ENCODE data around the gene NPLOC4. TPM values are rescaled to one million over a fixed set of nuclear protein-coding genes. Genes with fewer than 3 reads are reported as not detected.

The NPLOC4 gene
- total and polyA plus RNA-seq, 2 of the 13 experiments (the other 11 are each of a cell fraction or from before 2014, with no cell fraction given), result 57.0 to 97.0 TPM

DNA sequence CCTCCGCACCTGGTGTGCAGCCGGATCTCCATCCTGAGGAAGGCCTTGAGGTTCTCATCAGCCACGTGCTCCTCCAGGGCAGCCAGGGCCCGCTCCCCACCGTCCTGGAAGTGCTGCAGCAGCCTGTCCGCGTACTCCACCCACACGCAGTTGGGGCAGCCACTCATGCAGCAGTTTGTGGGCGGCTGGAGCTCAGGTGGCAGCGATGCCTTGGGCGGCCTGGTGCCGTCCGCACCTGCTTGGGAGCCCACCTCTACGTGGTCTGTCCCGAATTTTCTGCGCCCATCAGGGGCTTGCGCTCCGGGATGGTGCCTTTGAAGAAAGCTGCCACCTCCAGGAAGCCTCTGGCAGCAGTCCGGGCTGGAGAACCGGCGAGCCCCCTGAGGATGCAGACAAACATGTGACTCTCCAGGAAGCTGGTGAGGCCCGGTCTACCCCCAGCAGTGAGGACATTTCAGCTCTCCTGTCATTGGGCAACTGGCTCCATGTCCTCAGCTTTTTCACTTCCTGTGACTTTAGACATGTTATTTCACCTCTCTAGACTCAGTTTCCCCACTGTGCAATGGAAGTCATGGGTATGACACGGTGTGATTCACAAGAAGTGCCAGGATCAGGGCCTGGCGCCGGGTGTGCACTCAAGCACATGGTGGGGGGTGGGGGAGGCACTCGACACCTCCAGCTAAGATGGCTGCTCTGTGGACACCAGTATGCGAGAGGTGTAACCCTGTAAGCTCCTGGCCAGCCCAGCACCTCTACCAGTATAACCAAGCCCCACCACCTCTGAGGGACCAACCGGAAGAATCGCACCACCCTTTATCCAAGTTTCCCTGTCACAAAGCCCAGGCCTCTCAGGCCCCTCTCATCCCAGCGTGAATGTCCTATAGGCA, 28.5 kb upstream of the NPLOC4 start (continued):
- TF ChIP-seq, protein P1, sequence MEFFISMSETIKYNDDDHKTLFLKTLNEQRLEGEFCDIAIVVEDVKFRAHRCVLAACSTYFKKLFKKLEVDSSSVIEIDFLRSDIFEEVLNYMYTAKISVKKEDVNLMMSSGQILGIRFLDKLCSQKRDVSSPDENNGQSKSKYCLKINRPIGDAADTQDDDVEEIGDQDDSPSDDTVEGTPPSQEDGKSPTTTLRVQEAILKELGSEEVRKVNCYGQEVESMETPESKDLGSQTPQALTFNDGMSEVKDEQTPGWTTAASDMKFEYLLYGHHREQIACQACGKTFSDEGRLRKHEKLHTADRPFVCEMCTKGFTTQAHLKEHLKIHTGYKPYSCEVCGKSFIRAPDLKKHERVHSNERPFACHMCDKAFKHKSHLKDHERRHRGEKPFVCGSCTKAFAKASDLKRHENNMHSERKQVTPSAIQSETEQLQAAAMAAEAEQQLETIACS (CRISPR knock-in tag; IDR thresholded peaks at IDR 0.05), result no peak
- no peak for TF ChIP-seq TBX2 (CRISPR knock-in tag; IDR thresholded peaks at IDR 0.05; ENCODE audit: borderline replicate concordance)
- no peak for TF ChIP-seq ZNF737 (CRISPR knock-in tag; IDR thresholded peaks at IDR 0.05; ENCODE audit: borderline replicate concordance)
- peak; percentile 88 for TF ChIP-seq MYC (CRISPR knock-in tag; IDR thresholded peaks at IDR 0.05; ENCODE audit: borderline replicate concordance)
- TF ChIP-seq ZSCAN22 (CRISPR knock-in tag; IDR thresholded peaks at IDR 0.05), result no peak
- no peak; the same call in 1 of the 2 replicates for TF ChIP-seq ZNF761 (CRISPR knock-in tag; conservative IDR thresholded peaks at IDR 0.05)

DNA sequence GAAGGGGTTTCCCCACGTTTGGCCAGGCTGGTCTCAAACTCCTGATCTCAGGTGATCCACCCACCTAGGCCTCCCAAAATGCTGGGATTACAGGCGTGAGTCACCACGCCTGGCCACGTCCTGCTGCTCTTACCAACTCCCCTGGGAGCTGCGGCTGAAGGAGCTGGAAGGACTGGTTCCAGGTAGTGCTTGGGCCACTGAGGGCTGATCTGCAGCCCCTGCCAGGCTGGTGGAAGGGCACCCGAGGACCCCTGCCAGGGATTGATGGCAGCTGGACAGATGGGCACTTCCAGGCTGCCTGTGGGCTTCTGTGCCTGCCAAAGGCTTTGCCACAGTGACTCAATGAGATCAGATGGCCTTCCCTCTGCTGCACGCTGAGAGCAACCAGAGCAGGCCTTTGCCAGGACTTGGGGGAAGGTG, 27.1 kb upstream of the NPLOC4 start:
- DNase-seq (ENCODE audit: low spot score) (no peak), ATAC-seq (no peak), FAIRE-seq (no peak)
- Histone ChIP-seq H3K27me3 (ENCODE audit: control insufficient read depth in 1 of 2, insufficient read depth in 2 of 2, low read length in 2 of 2) (no peaks in the 10 kb centered on the region; a peak in 1 of 5 replicates), H3K9ac (ENCODE audit: insufficient read depth, low read depth, low read length) (no peak overlapping the region), H3K4me2 (ENCODE audit: low read depth, low read length) (no peak overlapping the region), H3K4me1 (ENCODE audit: insufficient read depth, low read length) (peaks cover 45% of the 10 kb centered on the region), H3K9me3 (ENCODE audit: low read length) (no peaks in the 10 kb centered on the region), H2AFZ (ENCODE audit: low read length) (no peak overlapping the region), H3K79me2 (ENCODE audit: insufficient read depth, low read length) (peaks cover 30% of the 10 kb centered on the region), H3K4me3 (replicated peaks in 1 of 3; ENCODE audit: insufficient read depth in 1 of 3, low read depth in 2 of 3, low read length in 3 of 3) (no peak overlapping the region), H4K20me1 (ENCODE audit: insufficient read depth, low read length) (no peaks in the 10 kb centered on the region), H3K36me3 (replicated peaks in 1 of 2; ENCODE audit: control insufficient read depth in 1 of 2, insufficient read depth in 2 of 2, low read length in 2 of 2) (peaks cover 1 to 8% of the 10 kb centered on the region in 2 experiments; a peak in 2 of 5 replicates), H3K27ac (ENCODE audit: extremely low read length, insufficient read depth, low read length) (no peak overlapping the region)
- ChIA-PET POLR2A (interaction anchor here (1.0 to 6.3 kb wide), 4 partner anchors 11 to 50 kb away, joined by 4 to 54 read pairs (median 6); partner anchors contain the start of genes ARL16, HGS and MRPL12), CTCF (ENCODE audit: low intra/inter-chr PET ratio, low total read pairs) (no interaction called here)
- BruUV-seq (replicated peaks), result no TSS peak
- in situ Hi-C loops (cut with HindIII; ENCODE audit: extremely low pct_ligation_motif_present, low pct_unique_long_range_greater_than_20kb) (no loop called here), intact Hi-C loops (cut with micrococcal nuclease; ENCODE audit: unreplicated experiment) (no loop called here)
- WGBS (ENCODE audit: low lambda C conversion rate), result 84% methylated on average over 6 of the region's 7 CpGs
- TF ChIP-seq SMC3 (IDR thresholded peaks at IDR 0.05; ENCODE audit: low read length), result no peak
- TF ChIP-seq ETV5 (CRISPR knock-in tag; IDR thresholded peaks at IDR 0.05; ENCODE audit: borderline replicate concordance), result no peak
- TF ChIP-seq ZC3H13 (CRISPR knock-in tag; IDR thresholded peaks at IDR 0.05), result peak; percentile 91; the same call in 1 of the 2 replicates
- no peak for TF ChIP-seq GABPA (IDR thresholded peaks at IDR 0.05; ENCODE audit: low read depth, low read length)
- no peak for TF ChIP-seq GABPA (CRISPR knock-in tag; IDR thresholded peaks at IDR 0.05; ENCODE audit: low read depth)
- TF ChIP-seq RBM22 (optimal IDR thresholded peaks at IDR 0.05; ENCODE audit: low read length), result peak; percentile 23
- TF ChIP-seq ZKSCAN8 (CRISPR knock-in tag; IDR thresholded peaks at IDR 0.05; ENCODE audit: borderline replicate concordance), result no peak
- TF ChIP-seq FOSL2 (CRISPR knock-in tag; IDR thresholded peaks at IDR 0.05), result no peak
- TF ChIP-seq, protein P2, sequence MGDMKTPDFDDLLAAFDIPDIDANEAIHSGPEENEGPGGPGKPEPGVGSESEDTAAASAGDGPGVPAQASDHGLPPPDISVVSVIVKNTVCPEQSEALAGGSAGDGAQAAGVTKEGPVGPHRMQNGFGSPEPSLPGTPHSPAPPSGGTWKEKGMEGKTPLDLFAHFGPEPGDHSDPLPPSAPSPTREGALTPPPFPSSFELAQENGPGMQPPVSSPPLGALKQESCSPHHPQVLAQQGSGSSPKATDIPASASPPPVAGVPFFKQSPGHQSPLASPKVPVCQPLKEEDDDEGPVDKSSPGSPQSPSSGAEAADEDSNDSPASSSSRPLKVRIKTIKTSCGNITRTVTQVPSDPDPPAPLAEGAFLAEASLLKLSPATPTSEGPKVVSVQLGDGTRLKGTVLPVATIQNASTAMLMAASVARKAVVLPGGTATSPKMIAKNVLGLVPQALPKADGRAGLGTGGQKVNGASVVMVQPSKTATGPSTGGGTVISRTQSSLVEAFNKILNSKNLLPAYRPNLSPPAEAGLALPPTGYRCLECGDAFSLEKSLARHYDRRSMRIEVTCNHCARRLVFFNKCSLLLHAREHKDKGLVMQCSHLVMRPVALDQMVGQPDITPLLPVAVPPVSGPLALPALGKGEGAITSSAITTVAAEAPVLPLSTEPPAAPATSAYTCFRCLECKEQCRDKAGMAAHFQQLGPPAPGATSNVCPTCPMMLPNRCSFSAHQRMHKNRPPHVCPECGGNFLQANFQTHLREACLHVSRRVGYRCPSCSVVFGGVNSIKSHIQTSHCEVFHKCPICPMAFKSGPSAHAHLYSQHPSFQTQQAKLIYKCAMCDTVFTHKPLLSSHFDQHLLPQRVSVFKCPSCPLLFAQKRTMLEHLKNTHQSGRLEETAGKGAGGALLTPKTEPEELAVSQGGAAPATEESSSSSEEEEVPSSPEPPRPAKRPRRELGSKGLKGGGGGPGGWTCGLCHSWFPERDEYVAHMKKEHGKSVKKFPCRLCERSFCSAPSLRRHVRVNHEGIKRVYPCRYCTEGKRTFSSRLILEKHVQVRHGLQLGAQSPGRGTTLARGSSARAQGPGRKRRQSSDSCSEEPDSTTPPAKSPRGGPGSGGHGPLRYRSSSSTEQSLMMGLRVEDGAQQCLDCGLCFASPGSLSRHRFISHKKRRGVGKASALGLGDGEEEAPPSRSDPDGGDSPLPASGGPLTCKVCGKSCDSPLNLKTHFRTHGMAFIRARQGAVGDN (CRISPR knock-in tag; IDR thresholded peaks at IDR 0.05), result 0 out of 2 replicates have a peak, but pooled peaks have one; percentile 23
- 0 out of 2 replicates have a peak, but pooled peaks have one; percentile 27 for TF ChIP-seq ZNF563 (CRISPR knock-in tag; IDR thresholded peaks at IDR 0.05)
- no peak for TF ChIP-seq ZNF253 (CRISPR knock-in tag; IDR thresholded peaks at IDR 0.05; ENCODE audit: borderline replicate concordance)

Measured in HepG2 (cell line).